Right lobe of liver (tissue), 4 donors: ENCODE data around the gene GPR135.

ENCODE experiments used
- CTCF ChIP-seq, 4 donors: fragments of 200-600 bp in 3 of 4; fragments of 450-650 bp in 1 of 4; IDR thresholded peaks; one replicate each; pipeline versions ENCODE4 v1.5.1 to v1.8.0; 2016 to 2022; ENCODE audit warnings: antibody characterized with exemption in 4 of 4, mild to moderate bottlenecking in 2 of 4
- POLR2A ChIP-seq: fragments of 450-650 bp; IDR thresholded peaks from one replicate; pipeline ENCODE4 v1.6.1; 2017; ENCODE audit warnings: antibody characterized with exemption, mild to moderate bottlenecking
- donor health status: DM: no; HTN: no; CAD: no.
- donor health status: DM: no; HTN: no; CAD: no.
- donor health status: DM: no; HTN: yes; CAD: no.

GRCh38 chr14:59425322-59425935, 39.8 kb downstream of the GPR135 start:
- no peak for TF ChIP-seq CTCF (IDR thresholded peaks at IDR 0.05)
- TF ChIP-seq POLR2A, result no peak
